Measurements from ENCODE around the gene NUP93.

GRCh38 chr16:56779906-56780305 is 50.0 kb downstream of the NUP93 start:
- TF ChIP-seq CTCF (IDR thresholded peaks at IDR 0.05; ENCODE audit: control extremely low read depth in 1 of 3, insufficient read depth in 1 of 3, low read depth in 1 of 3, low read length in 3 of 3) (no peak), CEBPB (IDR thresholded peaks at IDR 0.05; ENCODE audit: low read depth, low read length) (no peak), POLR2AphosphoS5 (IDR thresholded peaks at IDR 0.05; ENCODE audit: low read depth, low read length) (no peak), RAD21 (IDR thresholded peaks at IDR 0.05 in 1 of 2, conservative IDR thresholded peaks at IDR 0.05 in 1 of 2; ENCODE audit: low read depth in 2 of 2, low read length in 2 of 2) (no peak)

All from H1 (cell line).